WTC11 (cell line): ENCODE data around the gene MRS2.

Experiments used
- CREM ChIP-seq: sonication (generic); formaldehyde crosslinking; IDR thresholded peaks from 2 replicates; pipeline ENCODE4 v1.8.1; 2022; ENCODE audit warnings: mild to moderate bottlenecking, missing genetic modification reagents, moderate library complexity
- TF ChIP-seq, protein P1 (sequence below): fragments of 200-600 bp; IDR thresholded peaks from 2 replicates; pipeline ENCODE4 v1.8.0; 2022; ENCODE audit warnings: antibody characterized with exemption

GRCh38 chr6:24469811-24470210 is 67.1 kb downstream of the MRS2 start:
- TF ChIP-seq, protein P1, sequence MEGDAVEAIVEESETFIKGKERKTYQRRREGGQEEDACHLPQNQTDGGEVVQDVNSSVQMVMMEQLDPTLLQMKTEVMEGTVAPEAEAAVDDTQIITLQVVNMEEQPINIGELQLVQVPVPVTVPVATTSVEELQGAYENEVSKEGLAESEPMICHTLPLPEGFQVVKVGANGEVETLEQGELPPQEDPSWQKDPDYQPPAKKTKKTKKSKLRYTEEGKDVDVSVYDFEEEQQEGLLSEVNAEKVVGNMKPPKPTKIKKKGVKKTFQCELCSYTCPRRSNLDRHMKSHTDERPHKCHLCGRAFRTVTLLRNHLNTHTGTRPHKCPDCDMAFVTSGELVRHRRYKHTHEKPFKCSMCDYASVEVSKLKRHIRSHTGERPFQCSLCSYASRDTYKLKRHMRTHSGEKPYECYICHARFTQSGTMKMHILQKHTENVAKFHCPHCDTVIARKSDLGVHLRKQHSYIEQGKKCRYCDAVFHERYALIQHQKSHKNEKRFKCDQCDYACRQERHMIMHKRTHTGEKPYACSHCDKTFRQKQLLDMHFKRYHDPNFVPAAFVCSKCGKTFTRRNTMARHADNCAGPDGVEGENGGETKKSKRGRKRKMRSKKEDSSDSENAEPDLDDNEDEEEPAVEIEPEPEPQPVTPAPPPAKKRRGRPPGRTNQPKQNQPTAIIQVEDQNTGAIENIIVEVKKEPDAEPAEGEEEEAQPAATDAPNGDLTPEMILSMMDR: no peak
- TF ChIP-seq CREM (CRISPR knock-in tag): no peak
